Mucosa of gallbladder (tissue), 1 donor: ENCODE measurements around the gene NCOA3. TPM values are rescaled to one million over a fixed set of nuclear protein-coding genes. Genes with fewer than 3 reads are reported as not detected.

Experiments used
- DNase-seq: peaks from one replicate; pipeline ENCODE4 v3.0.0-alpha.2; 2020; ENCODE audit warnings: low spot score
- total RNA-seq: library from RNA; stranded (reverse); gene quantifications from one replicate; pipeline ENCODE4 v1.2.1, GENCODE V29; 2021
- donor health status: DM: no; HTN: no; CAD: no.

NCOA3 gene
- total RNA-seq, 1 donor from 2014 or later, result 30.9 TPM

- no peak for DNase-seq
Observed at GRCh38 chr20:47629907-47630306, 128.2 kb downstream of the NCOA3 start.

- no peak for DNase-seq
Observed at GRCh38 chr20:47631078-47631477, 129.4 kb downstream of the NCOA3 start.

GRCh38 chr20:47635256-47635655 lies 133.6 kb downstream of the NCOA3 start:
- no peak for DNase-seq

- no peak for DNase-seq
Observed at GRCh38 chr20:47638851-47639250, 137.2 kb downstream of the NCOA3 start.

- no peak for DNase-seq
Observed at GRCh38 chr20:47642118-47642517, 140.4 kb downstream of the NCOA3 start.

GRCh38 chr20:47642624-47643023 lies 140.9 kb downstream of the NCOA3 start:
- DNase-seq, result no peak

GRCh38 chr20:47645632-47646031 lies 143.9 kb downstream of the NCOA3 start:
- DNase-seq, result no peak

- no peak for DNase-seq
Observed at GRCh38 chr20:47647994-47648393, 146.3 kb downstream of the NCOA3 start.

- DNase-seq, result no peak
Observed at GRCh38 chr20:47648943-47649342, 147.3 kb downstream of the NCOA3 start.

- no peak for DNase-seq
Observed at GRCh38 chr20:47652301-47652700, 150.6 kb downstream of the NCOA3 start.

- no peak for DNase-seq
Observed at GRCh38 chr20:47652794-47653193, 151.1 kb downstream of the NCOA3 start.

GRCh38 chr20:47653869-47654268 lies 152.2 kb downstream of the NCOA3 start:
- DNase-seq, result no peak

- no peak for DNase-seq
Observed at GRCh38 chr20:47654370-47654769, 152.7 kb downstream of the NCOA3 start.

GRCh38 chr20:47655635-47656034 lies 153.9 kb downstream of the NCOA3 start:
- DNase-seq, result no peak

- DNase-seq, result no peak
Observed at GRCh38 chr20:47656318-47656717, 154.6 kb downstream of the NCOA3 start.

GRCh38 chr20:47659904-47660601 lies 158.4 kb downstream of the NCOA3 start:
- no peak for DNase-seq

GRCh38 chr20:47660602-47660905 lies 158.9 kb downstream of the NCOA3 start:
- DNase-seq, result no peak

- no peak for DNase-seq
Observed at GRCh38 chr20:47660983-47661700, 159.5 kb downstream of the NCOA3 start.

- DNase-seq, result no peak
Observed at GRCh38 chr20:47661714-47662113, 160.0 kb downstream of the NCOA3 start.

GRCh38 chr20:47662483-47663353 lies 161.0 kb downstream of the NCOA3 start:
- no peak for DNase-seq

GRCh38 chr20:47663354-47664067 lies 161.8 kb downstream of the NCOA3 start:
- peak; percentile 78 for DNase-seq

GRCh38 chr20:47664068-47664437 lies 162.4 kb downstream of the NCOA3 start:
- no peak for DNase-seq
